Right lobe of liver (tissue), 4 donors: Measurements from ENCODE around the gene SYNPO.

Source experiments
- POLR2A ChIP-seq: fragments of 450-650 bp; IDR thresholded peaks from one replicate; pipeline ENCODE4 v1.6.1; 2017; ENCODE audit warnings: antibody characterized with exemption, mild to moderate bottlenecking
- TF ChIP-seq, protein P1 (sequence below), 4 donors: fragments of 200-600 bp in 3 of 4; fragments of 450-650 bp in 1 of 4; IDR thresholded peaks; one replicate each; pipeline versions ENCODE4 v1.5.1 to v1.8.0; 2016 to 2022; ENCODE audit warnings: antibody characterized with exemption in 4 of 4, mild to moderate bottlenecking in 2 of 4
- donor health status: DM: no; HTN: no; CAD: no.
- donor health status: DM: no; HTN: no; CAD: no.
- donor health status: DM: no; HTN: yes; CAD: no.

DNA sequence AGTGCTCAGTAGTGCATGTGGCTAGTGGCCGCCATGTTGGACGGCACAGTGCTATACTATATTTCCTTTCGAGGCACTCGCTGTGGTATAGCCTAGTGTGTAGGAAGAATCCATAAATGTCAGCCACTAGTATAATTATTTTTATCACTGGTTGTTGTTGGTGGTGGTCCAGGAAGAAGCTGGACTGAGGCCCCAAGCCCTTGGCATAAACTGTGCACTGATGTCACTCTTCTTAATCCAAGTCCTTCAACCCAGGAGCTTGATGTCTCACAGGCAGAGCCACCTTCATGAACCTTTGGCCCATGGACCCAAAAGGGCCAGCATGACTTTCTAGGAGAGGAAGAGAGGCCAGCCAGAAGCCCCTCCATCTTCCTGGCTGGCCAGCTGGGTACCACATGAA is 32.5 kb upstream of the SYNPO start:
- TF ChIP-seq, protein P1, sequence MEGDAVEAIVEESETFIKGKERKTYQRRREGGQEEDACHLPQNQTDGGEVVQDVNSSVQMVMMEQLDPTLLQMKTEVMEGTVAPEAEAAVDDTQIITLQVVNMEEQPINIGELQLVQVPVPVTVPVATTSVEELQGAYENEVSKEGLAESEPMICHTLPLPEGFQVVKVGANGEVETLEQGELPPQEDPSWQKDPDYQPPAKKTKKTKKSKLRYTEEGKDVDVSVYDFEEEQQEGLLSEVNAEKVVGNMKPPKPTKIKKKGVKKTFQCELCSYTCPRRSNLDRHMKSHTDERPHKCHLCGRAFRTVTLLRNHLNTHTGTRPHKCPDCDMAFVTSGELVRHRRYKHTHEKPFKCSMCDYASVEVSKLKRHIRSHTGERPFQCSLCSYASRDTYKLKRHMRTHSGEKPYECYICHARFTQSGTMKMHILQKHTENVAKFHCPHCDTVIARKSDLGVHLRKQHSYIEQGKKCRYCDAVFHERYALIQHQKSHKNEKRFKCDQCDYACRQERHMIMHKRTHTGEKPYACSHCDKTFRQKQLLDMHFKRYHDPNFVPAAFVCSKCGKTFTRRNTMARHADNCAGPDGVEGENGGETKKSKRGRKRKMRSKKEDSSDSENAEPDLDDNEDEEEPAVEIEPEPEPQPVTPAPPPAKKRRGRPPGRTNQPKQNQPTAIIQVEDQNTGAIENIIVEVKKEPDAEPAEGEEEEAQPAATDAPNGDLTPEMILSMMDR (IDR thresholded peaks at IDR 0.05), result no peak
- TF ChIP-seq POLR2A, result no peak
